Measurements from ENCODE around the gene CKS1B.
"Not testable (repeated sequence)": the region's sequence is repeated elsewhere in the genome, so short reads cannot be mapped to it uniquely, and the experiment has no call there.

Gene CKS1B

DNA sequence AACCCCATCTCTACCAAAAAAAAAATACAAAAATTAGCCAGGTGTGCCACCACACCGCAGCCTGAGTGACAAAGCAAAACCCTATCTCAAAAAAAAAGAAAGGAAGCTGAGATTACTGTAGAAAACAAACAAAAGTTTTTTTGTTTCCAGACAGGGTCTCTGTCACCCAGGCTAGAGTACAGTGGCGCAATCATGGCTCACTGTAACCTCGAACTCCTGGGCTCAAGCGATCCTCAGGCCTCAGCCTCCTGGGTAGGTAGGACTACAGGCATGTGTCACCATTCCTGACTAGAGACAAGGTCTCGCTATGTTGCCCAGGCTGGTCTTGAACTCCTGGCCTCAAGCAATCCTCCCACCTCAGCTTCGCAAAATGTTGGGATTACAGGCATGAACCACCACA lies 10.1 kb upstream of the CKS1B start:
- DNase-seq (ENCODE audit: low spot score): no peak

DNA sequence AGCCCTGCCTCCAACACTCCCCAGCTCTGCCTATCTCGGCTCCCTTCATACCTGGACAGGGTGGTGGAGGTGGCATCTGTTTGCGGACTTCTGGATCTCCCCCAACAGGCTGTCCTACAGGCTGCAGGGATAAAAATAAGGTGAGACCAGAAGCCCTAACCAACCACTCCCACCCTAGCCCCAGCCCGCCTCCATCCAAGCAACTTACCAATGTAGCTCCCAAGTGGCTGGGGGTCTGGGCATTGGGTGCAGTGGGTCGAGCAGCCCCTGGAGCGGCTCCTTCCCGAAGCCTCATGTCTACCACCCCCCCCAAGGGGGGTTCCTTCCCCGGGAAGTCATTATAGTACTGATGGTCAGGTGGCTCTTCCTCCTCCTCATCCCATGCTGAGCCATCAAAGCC lies 8.4 kb upstream of the CKS1B start:
- no peak for DNase-seq (ENCODE audit: low spot score)

DNA sequence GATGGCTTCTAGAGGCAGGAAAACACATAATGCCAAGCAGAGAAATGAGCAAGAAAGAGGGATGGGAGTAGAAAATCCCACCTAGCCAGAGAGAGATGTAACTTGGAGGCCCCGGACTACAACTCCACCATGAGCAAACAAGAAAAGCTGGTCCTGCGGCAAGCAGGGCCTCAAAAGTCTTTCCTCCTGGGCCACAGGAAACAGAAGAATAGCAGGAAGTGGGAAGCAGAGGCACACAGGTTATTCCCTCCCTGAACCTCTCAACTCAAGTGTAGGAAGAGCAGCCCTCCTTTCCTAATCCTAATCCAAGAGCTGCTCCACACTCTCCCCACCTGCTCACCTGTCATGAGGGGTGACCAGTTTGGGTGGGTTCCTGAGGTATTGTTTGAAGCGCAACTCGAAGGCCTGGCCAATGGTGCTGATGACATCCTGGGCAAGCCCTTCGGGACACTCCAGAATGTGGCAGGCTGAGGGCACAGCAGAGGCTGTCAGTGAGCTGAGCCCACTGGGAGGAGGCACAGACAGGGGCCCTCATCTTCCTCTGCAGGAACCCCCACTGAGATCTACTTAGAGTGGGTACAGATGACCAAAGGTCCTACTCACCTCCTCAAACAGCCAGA lies 7.0 kb upstream of the CKS1B start:
- no peak for DNase-seq (ENCODE audit: low spot score)

DNA sequence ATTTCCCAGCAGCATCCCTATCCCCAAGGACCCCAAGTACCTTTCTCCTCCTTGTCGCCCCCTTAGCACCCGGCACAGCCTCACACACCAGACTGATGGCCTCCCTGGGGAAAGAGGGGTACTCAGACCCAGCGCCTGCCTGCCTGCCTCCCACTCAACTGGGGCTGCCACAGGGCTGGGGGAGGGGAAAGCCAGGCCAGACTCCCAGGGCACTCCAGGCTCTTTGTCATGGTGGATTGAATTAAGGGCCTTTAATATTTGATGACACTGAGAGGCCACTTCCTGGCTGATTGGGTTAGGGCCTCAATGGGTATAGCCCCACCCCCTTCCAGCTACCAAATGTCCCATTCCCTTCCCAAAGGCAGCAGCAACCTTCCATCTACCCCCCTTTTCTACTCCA lies 5.8 kb upstream of the CKS1B start:
- no peak for DNase-seq (ENCODE audit: low spot score)

DNA sequence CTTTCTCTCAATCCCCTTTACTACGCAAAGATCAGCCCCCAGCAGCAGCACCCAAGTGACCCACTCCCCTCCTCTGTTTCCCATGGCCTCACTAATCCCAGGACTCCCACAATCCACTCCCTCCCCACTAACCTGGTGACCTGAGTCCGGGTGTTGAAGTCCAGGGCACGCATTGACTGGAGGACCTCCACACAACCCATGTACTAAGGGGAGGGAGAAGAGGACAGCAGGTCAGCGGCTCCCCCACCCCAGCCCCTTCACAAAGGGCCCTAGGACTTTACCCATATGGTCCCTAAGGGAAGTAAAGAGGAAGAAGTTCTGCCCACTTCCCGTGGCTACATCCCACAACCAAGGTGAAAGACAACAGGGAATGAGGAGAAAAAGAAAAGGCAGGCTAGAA lies 5.2 kb upstream of the CKS1B start:
- DNase-seq (ENCODE audit: low spot score): no peak

DNA sequence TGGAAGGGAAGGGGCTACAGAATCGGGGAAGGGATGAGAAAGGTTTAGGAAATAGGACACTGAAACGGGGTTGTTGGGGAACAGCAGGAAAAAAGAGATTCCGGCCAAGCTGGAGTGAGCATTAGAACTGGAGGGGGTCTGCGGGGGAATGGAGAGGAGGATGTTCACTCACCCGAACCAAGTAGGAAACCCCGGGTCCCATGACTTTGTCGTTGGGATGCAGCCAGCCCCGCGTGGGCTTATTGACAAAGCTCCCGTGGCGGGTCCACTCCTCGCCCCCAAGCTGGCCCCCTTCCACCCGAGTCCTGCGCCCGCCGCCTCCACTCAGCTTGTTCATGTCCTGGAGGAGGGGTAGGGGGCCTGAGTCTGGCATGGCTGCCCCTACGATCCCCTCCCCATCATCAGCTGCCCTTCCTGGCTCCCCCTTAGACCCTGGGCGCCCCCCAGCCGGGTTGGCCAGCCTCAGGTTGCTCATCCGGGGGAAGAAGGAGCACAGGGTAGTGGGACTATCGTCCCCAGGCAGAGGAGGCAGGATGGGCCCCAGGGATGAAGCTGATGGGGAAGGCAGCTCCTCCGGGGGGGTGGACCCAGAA lies 4.5 kb upstream of the CKS1B start:
- no peak for DNase-seq (ENCODE audit: low spot score)

DNA sequence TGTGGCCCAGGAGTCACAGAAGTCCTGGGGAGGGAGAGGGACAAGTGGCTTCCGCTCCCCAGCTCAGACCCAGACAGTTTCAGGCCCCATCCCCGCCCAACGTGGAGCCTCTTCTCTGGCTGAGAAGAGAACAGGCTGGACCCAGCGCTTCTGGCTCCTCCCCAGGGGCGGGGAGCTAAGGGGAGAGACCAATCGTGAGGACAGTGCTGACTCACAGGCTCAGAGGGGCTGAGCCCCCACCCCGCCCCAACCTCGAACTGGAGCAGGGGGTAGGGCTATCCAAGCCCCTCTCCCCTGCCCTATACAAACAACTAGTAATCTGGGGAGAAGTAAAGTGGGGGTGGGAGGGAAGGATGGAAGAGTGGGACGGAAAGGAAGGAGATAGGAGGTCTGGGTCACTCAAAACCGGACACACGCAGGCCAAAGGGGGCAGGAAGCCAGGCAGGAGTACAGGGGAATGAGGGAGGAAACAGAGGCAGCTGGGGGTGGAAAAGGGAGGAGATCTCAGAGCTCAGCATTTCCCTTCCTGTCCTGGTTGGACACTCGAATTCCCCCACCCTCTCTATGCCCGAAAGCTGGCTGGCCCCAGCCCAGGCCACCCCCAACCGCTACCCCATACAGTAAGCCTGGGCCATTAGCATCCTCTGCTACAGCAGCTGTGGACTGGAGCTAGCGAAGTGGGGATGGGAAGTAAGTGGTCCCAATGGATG lies 3.7 kb upstream of the CKS1B start, which contains the start of gene SHC1:
Gene SHC1, minus strand, starts transcription at position 117 of the 710 bp plus-strand sequence. CDS start 221 bp downstream, outside the sequence.
- DNase-seq (ENCODE audit: low spot score): no peak

DNA sequence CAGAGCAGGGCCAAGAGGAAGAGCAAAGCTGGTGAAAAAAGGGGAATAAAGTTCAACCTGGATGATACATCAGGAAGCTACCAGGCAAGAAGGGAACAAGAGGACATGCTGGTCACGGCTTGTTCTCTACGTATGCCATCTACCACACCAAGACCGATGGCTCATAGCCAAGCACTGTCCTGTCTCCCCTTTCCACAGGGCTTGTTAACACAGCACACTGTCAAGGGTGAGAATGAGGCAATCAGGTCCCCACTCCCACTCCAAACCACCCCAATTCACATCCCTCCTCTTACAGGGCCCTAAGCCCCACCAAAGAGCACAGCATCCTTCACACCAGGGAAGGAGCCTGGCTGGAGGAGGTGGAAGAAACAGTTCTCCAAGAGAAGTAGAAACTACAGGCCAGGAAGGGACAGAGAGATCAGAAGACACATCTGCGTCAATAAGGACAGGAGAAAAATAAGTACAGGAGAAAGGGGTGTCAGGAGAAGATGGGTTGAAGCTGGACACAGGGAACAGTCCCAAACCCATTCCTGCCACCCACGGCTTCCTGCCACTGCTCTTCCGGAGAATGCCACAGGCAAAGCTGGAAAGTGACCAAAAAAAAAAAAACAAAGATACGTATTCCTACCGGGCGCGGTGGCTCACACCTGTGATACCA lies 3.0 kb upstream of the CKS1B start:
- no peak for DNase-seq (ENCODE audit: low spot score)

DNA sequence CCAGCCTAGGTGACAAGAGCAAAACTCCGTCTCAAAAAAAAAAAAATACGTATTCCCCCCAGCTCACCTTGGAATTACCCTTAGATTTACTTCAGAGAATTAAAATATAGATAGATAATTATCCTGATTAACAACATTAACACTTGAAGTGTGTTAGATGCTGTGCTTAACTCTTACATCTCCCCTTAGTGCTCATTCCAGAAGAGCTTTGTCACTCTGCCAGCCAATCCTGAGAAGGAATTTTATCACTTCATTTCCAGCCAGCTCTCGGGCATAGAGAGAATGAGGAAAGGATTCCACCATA lies 2.3 kb upstream of the CKS1B start:
- DNase-seq (ENCODE audit: low spot score): no peak

DNA sequence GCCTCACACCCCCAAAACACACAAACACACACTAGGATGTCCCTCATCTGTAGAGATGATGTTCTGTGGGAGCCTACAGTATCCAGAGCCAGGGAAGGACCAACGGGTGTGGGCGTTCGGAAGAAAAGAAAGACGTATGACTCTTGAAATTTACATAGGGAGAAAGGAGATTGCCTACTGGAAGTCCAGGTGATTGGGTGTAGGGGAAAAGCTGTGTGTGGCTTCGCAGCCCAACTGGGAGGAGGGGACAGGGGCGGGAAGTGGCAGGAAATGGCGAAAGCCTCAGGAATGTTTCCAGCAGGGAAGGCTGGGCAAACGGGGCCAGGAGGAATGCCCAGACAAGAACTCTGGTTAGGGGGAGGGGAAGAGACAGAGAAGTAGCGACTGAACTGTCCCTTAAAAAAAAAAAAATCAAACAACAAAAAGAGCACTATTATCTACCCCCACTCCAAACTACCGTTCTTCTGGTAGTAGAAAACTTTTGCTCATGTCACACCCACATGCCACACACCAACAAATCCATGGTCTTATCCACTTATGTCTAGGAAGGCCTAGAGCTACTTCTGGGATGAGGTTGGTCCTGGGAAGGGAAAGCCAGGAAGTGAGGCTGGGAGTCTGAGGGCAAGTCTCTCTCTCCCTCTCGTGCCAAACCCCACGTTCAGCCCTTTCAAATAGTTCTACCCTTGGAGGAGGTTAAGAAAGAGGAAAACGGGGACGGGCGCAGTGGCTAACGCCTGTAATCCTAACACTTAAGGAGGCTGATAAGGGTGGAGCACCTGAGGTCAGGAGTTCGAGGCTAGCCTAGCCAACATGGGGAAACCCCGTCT lies 1.8 kb upstream of the CKS1B start:
- DNase-seq (ENCODE audit: low spot score): no peak

DNA sequence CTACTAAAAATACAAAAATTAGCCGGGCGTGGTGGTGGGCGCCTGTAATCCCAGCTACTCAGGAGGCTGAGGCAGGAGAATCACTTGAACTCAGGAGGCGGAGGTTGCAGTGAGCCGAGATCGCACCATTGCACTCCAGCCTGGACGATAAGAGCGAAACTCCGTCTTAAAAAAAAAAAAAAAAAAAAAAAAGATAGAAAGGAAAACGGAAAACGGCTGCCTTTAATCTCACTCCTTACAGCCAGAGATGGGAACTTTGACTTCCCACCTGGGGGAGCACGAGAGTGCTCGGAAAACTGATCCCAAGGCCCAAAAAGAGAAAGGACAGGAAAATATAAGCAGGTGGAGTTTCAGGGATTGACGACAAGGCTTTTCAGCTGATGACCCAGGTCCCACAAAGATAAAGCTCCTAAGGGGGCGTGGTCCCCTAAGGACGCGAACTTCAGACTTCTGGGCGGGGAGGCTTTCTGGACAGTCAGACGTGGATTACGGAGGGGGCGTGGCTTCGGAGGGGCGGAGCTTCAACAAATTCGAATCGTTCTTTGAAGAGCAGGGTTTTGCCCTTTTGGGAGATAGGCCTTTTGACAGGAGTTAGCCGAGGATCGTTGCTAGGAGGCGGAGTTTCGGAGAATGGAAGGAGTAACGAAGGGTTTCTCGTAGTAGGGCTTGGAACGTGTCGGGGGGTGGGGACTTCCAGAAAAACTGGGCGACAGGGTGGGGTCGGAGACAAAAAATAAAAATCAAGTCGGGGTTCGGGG lies 958 bp upstream of the CKS1B start:
- peak; percentile 87 for DNase-seq (ENCODE audit: low spot score)

DNA sequence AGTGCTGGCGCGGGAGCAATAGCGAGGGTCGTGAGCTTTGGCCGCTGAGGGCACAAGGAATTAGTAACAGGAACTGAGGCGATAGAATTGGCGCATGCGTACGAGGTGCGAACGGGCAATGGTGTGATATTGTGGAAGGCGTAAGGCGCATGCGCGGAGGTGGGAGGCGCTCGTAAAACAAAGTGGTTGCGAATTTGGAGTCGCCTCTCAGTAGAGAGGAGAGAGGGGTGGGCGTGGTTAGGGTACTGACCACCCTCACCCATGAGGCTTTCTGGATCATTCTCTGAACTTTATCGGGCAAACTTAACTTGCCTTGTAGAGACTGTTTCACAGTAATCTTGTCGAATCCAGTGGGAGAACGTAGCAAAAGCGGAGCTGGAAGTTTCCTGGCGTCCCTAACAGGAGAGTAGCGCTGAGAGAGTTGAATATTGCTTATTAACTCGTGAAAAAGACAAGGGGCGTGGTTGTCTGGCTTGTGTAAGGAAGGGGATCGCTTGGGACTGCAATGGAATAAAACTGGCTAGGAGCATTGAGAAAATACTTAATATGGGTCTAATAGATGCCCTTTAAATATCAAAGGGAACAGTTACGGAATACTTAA lies 427 bp downstream of the CKS1B start:
- DNase-seq (ENCODE audit: low spot score): peak; percentile 92

DNA sequence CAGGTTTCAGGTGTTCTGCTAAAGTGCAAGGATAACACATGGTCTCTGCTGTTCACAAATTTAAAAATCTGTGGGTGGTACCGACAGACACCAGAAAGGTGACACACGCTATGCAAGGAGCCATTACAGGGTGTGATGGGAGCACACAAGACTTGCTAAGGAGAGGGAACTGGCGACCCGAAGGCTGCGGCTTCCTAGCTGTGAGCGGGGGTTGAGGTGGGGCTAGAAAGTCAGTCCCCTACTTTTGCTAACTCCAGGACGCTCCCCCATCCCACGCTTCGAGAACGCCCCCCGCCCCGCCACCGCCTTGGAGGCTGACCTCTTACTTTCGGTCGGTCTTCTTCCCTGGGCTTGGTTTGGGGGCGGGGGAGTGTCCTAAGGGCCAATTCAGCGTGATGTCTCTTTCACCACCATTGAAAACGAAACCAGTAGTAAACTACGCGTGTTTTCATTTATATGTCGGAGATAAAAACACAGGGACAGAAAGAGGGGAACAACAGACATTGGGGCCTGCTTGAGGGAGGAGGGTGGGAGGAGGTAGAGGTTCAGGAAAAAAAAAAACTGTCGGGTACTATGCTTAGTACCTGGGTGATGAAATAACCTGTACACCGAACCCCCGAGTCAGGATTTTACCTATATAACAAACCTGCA lies 1.1 kb downstream of the CKS1B start:
- DNase-seq (ENCODE audit: low spot score): peak; percentile 31

DNA sequence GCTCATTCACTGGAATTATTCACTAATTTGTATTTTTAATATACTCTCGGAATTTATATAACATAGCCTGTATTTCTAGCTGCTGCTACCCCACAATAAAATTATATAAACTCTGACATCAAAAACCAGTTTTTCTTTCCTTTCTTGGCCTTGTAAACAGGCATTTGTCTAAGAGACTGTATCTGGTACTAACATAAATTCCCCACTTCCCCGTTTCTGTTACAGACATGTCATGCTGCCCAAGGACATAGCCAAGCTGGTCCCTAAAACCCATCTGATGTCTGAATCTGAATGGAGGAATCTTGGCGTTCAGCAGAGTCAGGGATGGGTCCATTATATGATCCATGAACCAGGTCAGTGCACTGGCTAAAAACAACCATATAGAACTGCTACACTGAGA lies 3.3 kb downstream of the CKS1B start:
- DNase-seq (ENCODE audit: low spot score): not testable (repeated sequence)

DNA sequence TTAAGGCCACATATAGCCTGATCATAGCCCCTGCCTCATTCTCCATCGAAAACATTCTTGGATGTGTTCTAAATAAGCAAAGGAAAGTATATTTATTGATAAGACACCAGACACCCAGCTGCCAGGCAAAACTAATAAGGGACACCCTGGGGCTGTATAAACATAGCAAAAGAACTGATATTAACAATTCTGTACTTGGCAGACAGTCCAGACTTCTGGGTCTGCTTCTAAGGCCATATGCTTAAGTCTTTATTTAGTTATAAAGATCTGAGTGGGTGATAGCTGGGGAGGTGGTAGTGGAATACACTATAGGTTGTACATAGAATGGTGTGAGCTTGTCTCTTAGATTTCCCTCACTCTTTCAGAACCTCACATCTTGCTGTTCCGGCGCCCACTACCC lies 3.9 kb downstream of the CKS1B start:
- no peak for DNase-seq (ENCODE audit: low spot score)

DNA sequence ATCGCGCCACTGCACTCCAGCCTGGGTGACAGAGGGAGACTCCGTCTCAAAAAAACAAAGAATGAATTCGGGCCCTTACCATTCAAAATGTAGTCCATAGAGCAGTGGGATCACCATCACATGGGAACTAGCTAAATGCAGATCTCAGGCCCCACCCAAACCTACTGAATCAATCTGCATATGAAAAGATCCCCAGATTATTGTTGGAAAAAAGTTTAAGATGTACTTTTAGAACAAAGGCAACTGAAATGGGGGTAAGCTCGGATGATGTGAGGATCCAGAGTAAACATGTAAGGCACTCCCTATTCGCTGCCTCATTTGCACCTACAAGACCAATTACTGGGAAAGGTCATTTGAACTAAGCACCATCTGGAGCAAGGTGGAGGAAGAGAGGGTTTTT lies 7.9 kb downstream of the CKS1B start:
- DNase-seq (ENCODE audit: low spot score): no peak

DNA sequence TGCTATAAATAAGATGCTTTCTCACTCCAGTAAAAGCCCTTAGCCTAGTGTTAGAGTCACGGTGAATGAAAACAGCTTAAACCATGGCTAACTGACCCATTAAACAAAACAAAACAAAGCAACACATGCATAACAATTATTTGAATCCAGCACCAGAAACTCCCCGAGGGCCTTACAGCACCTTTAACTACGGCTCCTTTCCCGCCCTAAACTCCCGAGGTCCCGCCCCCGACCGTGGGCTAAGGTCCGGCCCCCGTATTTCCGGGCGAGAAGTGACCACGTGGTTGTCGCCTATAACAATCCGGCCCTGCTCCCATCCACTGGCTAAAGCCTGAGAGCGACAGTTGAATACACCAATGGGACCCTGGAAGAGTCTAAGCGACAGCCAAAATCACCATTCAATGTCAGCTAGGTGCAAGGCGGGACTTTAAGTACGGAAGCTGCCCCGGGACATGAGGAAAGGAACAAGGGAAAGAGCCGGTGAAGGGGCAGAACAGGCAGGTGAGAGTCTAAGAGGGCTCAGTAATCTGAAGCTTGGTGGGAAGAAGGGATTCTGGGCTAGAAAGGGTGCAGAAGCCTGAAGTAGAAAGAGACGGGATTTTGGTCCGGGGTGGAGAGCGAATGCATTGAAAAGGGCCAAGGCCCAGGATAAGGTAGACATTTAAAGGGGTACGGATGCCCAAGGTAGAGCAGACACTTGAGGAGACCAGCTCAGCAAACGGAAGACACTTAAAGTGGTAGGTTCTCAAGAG lies 8.6 kb downstream of the CKS1B start, which contains the start of gene FLAD1:
Gene FLAD1, plus strand, starts transcription at position 448 of the 752 bp plus-strand sequence. CDS start 351 bp downstream, outside the sequence.
- DNase-seq (ENCODE audit: low spot score): peak; percentile 99

DNA sequence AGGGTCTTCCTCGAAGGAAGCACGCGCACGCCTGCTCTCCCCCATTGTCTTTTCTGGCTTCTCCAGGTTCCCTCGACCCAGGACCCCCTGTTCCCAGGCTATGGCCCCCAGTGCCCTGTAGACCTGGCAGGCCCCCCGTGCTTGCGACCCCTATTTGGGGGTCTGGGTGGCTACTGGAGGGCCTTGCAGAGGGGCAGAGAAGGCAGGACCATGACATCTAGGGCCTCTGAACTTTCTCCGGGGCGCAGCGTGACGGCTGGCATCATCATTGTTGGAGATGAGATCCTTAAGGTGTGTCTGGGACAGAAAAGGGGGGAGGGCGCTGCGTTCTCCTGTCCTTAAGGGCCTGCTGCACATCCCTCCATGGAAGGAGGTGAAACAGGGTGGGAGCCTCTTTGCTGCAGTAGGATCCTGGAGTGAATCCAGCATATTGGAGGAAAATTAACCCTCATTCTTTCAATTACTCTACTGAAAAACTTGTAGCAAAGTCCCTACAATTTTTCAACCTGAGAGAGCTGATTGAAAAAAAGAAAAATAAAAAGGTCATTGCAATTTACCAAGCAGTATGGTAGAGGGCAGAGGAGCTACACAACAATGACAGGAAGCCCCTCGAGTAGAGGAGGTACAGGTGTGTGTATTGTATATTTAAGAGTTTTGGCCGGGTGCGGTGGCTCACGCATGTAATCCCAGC lies 9.4 kb downstream of the CKS1B start:
- no peak for DNase-seq (ENCODE audit: low spot score)

DNA sequence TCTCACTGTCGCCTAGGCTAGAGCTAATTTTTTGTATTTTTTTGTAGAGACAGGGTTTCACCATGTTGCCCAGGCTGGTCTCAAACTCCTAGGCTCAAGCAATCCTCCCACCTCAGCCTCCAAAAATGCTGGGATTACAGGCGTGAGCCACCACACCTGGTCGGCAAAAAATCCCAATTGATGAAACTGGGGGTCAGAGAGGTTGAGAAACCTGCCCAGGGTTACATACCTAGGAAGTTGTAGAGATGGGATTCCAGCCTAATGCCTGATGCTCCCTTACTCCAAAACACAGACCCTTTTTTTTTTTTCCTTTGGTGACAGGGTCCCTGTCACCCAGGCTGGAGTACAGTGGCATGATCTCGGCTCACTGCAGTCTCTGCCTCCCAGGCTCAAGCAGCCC lies 12.3 kb downstream of the CKS1B start:
- DNase-seq (ENCODE audit: low spot score): not testable (repeated sequence)
